GM19452 (cell line): ENCODE measurements around the gene ZNF311.
"Not testable (repeated sequence)": the region's sequence is repeated elsewhere in the genome, so short reads cannot be mapped to it uniquely, and the experiment has no call there.

Experiments
- ATAC-seq: cut with Tn5 transposase; IDR thresholded peaks from one replicate; pipeline ENCODE4 v1.9.1; 2021; ENCODE audit not compliant: unreplicated experiment

The ZNF311 gene

DNA sequence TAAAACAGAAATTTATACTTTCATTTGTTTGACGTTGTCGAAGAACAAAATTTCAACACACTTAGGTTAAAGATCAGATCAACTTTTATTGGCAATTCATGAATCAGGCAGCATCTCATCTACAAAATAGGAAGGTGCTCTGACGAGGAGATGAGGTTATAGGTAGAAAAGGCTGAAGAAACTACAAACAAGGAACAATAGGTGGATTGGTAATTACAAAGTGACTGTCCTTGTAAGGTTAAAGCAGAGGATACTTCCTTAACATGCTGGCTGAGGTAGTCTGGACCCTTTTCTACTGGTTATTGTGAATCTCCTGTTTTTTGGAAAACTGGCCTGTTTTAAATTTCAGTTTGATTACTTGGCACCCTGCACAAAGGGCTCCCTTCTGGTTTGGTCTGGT, 48.8 kb downstream of the ZNF311 start:
- no peak for ATAC-seq

DNA sequence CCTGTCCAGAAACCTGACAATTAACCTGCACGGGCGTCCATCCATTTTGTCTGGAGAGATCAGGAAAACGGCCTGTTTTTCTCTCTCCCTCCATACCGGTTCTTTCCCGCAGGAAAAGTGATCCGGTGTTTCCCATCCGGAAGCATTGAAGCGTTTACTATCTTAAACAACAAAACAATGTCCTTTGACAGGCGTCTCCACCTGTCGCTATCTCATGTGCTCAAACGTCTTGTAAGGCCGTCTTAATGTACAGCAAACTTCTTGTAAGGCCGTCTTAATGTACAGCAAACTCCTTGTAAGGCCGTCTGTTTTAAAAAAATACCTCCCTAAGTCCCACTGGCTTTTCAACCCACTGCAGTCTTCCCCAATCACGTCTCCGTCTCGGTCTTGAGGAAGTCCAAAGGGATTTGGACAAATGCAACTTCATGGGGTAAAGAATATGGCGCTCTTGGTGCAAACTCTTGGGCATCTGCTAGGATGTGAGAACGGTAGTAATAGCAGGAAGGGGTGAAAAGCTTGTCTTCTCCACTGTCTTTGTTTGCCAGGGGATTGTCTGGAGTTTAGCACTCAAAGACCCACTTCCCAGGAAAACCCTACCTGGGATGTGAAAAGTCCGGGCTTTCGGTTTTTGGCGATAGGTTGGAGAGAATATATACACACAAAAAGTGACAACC, 51.4 kb downstream of the ZNF311 start:
- ATAC-seq, result no peak

DNA sequence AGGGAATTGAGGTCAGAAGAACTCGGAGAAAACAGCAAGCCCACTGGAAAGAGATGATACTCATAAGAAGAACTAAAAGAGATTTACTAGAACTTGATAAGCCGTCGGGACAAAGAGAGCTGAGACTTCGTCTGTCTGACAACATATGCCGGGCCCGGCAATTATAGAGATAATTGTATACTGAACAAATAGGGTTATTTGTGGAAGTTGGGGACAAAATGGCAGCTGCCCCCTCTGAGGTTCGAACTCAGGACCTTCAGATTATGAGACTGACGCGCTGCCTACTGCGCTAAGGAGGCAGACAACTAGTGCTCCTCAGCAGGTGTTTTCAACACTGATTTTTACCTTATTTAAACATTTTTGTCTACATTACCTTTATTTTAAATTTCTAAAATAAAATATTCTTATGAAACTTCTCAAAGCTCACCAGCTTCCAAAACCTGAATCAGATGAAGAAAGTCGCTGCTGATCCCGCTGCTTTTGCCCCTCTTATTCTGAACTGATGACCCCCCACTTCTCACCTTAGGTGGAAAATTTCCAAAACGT, 52.0 kb downstream of the ZNF311 start:
- ATAC-seq, result no peak

DNA sequence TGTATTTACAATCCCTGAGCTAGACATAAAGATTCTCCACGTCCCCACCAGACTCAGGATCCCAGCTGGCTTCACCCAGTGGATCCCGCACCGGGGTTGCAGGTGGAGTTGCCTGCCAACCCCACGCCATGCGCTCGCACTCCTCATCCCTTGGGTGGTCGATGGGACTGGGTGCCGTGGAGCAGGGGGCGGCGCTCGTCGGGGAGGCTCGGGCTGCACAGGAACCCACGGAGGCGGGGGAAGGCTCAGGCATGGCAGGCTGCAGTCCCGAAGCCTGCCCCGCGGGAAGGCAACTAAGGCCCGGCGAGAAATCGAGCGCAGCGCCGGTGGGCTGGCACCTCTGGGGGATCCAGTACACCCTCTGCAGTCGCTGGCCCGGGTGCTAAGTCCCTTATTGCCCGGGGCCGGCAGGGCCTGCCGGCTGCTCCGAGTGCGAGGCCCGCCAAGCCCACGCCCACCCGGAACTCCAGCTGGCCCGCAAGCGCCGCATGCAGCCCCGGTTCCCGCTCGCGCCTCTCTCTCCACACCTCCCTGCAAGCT, 55.4 kb downstream of the ZNF311 start:
- not testable (repeated sequence) for ATAC-seq

DNA sequence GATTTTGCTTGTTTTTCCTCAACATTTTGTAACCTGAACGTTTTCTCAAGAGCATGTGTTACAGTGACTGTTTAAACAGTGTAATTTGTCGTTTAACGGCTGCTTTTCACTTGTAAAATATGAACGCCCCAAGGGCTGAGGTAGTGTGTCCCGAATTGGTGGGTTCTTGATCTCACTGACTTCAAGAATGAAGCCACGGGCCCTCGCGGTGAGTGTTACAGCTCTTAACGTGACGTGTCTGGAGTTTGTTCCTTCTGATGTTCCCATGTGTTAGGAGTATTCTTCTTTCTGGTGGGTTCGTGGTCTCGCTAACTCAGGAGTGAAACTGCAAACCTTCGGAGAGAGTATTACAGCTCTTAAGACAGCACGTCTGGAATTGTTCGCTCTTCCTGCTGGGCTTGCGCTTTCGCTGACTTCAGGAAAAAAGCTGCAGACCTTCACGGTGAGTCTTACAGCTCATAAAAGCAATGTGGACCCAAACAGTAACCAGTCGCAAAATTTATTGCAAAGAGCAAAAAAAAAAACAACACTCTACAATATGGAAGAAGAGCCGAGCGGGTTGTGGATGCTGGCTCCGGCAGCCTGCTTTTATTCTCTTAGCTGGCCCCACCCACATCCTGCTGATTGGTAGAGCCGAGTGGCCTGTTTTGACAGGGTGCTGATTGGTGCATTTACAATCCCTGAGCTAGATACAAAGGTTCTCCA, 56.2 kb downstream of the ZNF311 start:
- ATAC-seq, result no peak

DNA sequence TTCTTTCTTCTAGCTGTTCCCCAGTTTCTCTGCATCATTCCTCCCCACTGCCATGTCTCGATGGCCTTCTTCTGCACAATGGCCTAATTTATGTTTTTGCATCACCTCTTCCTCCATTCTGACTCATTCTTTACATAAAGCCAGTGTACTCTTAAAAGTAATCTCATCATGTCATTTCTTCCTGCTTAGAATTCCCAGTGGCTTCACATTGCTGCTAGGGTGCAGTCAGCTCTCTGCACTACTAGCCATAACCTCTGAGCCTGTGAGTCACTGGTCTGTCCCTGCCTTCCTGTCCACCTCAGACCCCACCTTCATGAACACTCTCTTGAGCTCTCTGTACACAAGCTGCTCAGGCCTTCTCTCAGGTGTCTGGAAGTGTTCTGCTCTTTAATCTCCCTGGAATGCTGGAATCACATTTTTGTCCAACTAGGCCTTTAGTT, 57.3 kb downstream of the ZNF311 start:
- no peak for ATAC-seq

DNA sequence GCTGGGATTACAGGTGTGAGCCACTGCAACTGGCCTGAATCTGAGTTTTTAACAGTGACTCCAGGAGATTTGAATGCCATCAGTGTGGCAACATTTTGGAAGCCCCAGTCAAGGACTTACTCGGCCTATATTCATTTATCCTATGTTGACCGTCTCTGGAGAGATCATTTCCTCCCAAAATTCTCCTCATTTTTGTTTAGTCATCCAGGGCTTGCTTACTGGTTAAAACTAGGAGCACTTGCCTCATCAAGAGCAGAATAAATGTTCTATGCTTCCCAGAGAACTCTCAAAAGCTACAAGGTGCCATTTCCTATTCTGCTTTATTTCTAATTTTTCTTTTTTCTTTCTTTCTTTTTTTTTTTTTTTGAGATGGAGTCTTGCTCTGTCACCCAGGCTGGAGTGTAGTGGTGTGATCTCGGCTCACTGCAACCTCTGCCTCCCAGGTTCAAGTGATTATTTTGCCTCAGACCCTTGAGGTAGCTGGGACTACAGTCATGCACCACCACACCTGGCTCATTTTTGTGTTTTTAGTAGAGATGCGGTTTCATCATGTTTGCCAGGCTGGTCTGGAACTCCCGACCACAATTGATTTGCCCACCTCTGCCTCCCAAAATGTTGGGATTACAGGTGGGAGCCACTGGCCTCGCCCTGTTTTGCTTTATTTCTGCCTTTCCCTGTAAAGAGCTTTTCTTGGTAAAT, 57.9 kb downstream of the ZNF311 start:
- no peak for ATAC-seq

DNA sequence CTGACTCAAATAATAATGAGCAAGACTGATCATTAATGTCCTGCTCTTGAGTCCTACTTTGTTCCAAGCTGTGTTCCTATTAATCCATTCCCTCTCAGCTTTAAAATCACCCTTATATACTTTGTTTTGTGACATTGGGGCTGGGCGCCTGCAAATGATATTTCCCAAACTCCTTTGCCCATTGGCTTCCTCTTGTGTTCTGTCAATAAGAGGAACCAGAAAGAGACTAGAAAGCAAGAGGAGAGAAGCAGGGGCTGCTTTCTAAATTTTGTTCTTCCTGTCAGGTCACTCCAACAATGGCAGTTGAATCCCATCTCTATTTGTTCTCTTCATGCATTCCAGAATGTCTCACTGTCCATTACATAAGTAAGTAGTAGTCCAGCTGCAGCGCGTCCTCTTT, 59.8 kb downstream of the ZNF311 start:
- no peak for ATAC-seq
